NB4 (cell line): ENCODE results near the gene RCL1.

Source experiments
- DNase-seq: peaks from one replicate; pipeline ENCODE4 v3.0.0; 2010; ENCODE audit warnings: low read depth
- H3K4me3 ChIP-seq: one replicate; pipeline ENCODE4 v1.5.1; 2011; ENCODE audit warnings: mild to moderate bottlenecking, low read depth, low read length, moderate library complexity
- CTCF ChIP-seq: IDR thresholded peaks from one replicate; pipeline ENCODE4 v1.5.1; 2012; ENCODE audit warnings: low read depth, low read length
- MAX ChIP-seq: IDR thresholded peaks from 2 replicates; pipeline ENCODE4 v1.6.1; 2011; ENCODE audit warnings: low read depth, low read length
- MYC ChIP-seq: IDR thresholded peaks from 2 replicates; pipeline ENCODE4 v1.6.1; 2011; ENCODE audit warnings: low read depth, low read length
- POLR2A ChIP-seq: IDR thresholded peaks from 2 replicates; pipeline ENCODE4 v1.6.1; 2011; ENCODE audit warnings: mild to moderate bottlenecking; ENCODE audit not compliant: insufficient read length; ENCODE audit errors: extremely low read depth

RCL1 gene

GRCh38 chr9:4805191-4805918 is 12.6 kb downstream of the RCL1 start:
- no peak for DNase-seq
- H3K4me3 ChIP-seq = no peak overlapping the region
- TF ChIP-seq CTCF (no peak), MAX (no peak), POLR2A (no peak), MYC (no peak)

GRCh38 chr9:4810565-4810964 is 17.8 kb downstream of the RCL1 start:
- H3K4me3 ChIP-seq = no peak overlapping the region
- DNase-seq = no peak
- no peak for TF ChIP-seq CTCF

- H3K4me3 ChIP-seq = no peak overlapping the region
These were observed 19.1 kb downstream of the RCL1 start for GRCh38 chr9:4811824-4812223.

GRCh38 chr9:4812858-4813257 is 20.1 kb downstream of the RCL1 start:
- no peak overlapping the region for H3K4me3 ChIP-seq
- TF ChIP-seq MAX (no peak), POLR2A (no peak), MYC (no peak), CTCF (no peak)
- DNase-seq = no peak

More at GRCh38 chr9:4811824-4812223, 19.1 kb downstream of the RCL1 start:
- DNase-seq = no peak
- TF ChIP-seq MAX (no peak), CTCF (no peak), MYC (no peak), POLR2A (no peak)

- TF ChIP-seq CTCF (no peak), MYC (no peak), POLR2A (no peak), MAX (no peak)
- DNase-seq = no peak
- no peak overlapping the region for H3K4me3 ChIP-seq
These were observed 22.2 kb downstream of the RCL1 start for GRCh38 chr9:4814913-4815312.
